Measurements from ENCODE around the gene TWIST1. TPM values are rescaled to one million over a fixed set of nuclear protein-coding genes. Genes with fewer than 3 reads are reported as not detected.

Gene TWIST1
- total RNA-seq, 2 experiments from 2014 or later, result not detected

DNA sequence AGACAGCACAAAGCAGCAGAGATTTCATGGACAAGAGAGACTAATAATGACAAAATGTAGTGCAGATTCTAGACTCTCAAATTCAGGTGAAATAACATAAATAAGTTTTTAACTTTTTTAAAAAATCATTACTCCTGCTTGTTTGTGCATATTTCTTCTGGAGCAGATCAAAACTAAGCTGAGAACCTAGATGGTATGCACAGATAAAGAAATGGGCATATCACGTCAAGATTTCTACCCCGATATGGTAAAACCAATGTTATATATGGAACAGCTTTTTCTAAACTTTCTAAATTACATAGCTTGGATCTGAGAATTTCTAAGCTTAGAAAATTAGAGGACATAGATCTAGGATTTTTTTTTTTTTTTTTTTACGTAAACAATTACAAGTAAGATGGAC lies 18.2 kb downstream of the TWIST1 start:
- Histone ChIP-seq H3K9me3 (ENCODE audit: control insufficient read depth in 1 of 2, insufficient read depth in 1 of 2, low read length in 2 of 2) (peaks cover 0 to 4% of the 10 kb centered on the region in 2 experiments), H3K27me3 (ENCODE audit: control insufficient read depth in 1 of 2, insufficient read depth in 2 of 2, low read length in 2 of 2) (peaks cover 4 to 7% of the 10 kb centered on the region in 2 experiments), H3K4me1 (ENCODE audit: insufficient read depth, low read length) (no peaks in the 10 kb centered on the region), H3K27ac (ENCODE audit: low read depth in 1 of 2, low read length in 2 of 2) (no peak overlapping the region), H3K36me3 (ENCODE audit: insufficient read depth, low read length) (no peaks in the 10 kb centered on the region), H3K4me3 (ENCODE audit: low read length) (no peak overlapping the region)
- ChIA-PET POLR2A (no interaction called here), CTCF (no interaction called here)
- Mint-ChIP-seq H3K27me3 (peaks cover 34% of the 10 kb centered on the region), H3K27ac (no peak overlapping the region), H3K4me1 (ENCODE audit: low read depth) (no peaks in the 10 kb centered on the region), H3K4me3 (no peak overlapping the region), H3K36me3 (ENCODE audit: low read depth) (no peaks in the 10 kb centered on the region), H3K9me3 (no peaks in the 10 kb centered on the region)
- DNase-seq (no peak), ATAC-seq (ENCODE audit: poor library complexity) (no peak)
- TF ChIP-seq, protein P1, sequence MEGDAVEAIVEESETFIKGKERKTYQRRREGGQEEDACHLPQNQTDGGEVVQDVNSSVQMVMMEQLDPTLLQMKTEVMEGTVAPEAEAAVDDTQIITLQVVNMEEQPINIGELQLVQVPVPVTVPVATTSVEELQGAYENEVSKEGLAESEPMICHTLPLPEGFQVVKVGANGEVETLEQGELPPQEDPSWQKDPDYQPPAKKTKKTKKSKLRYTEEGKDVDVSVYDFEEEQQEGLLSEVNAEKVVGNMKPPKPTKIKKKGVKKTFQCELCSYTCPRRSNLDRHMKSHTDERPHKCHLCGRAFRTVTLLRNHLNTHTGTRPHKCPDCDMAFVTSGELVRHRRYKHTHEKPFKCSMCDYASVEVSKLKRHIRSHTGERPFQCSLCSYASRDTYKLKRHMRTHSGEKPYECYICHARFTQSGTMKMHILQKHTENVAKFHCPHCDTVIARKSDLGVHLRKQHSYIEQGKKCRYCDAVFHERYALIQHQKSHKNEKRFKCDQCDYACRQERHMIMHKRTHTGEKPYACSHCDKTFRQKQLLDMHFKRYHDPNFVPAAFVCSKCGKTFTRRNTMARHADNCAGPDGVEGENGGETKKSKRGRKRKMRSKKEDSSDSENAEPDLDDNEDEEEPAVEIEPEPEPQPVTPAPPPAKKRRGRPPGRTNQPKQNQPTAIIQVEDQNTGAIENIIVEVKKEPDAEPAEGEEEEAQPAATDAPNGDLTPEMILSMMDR (IDR thresholded peaks at IDR 0.05), result no peak
- intact Hi-C loops (cut with DNase I, micrococcal nuclease), result no loop called here

DNA sequence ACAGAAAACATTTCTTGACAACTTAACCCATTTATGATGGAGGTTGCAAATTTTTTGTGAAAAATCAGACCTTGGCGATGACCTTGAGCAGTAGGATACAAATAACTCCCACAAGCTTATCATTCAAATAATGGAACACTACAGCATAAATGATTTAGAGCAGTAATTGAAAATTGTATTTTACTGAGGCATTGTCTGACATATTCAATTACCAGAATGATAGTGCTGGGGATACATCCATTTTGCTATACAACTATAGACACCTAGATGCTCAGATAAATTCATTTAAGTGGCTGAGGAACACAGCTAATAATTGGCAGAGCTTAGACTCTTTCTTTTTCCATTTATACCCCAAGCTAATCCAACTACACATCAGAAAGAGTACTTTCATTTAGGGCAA lies 18.9 kb downstream of the TWIST1 start:
- CTCF ChIA-PET, result interaction anchor here (0.8 kb wide), 1 partner anchor 15 kb away, joined by 3 read pairs; no protein-coding TSS in a partner anchor
- POLR2A ChIA-PET, result no interaction called here
- ATAC-seq (ENCODE audit: poor library complexity) (no peak), DNase-seq (no peak)
- Histone ChIP-seq H3K27me3 (ENCODE audit: control insufficient read depth in 1 of 2, insufficient read depth in 2 of 2, low read length in 2 of 2) (peaks cover 3 to 7% of the 10 kb centered on the region in 2 experiments), H3K9me3 (ENCODE audit: control insufficient read depth in 1 of 2, insufficient read depth in 1 of 2, low read length in 2 of 2) (peaks cover 0 to 4% of the 10 kb centered on the region in 2 experiments), H3K36me3 (ENCODE audit: insufficient read depth, low read length) (no peaks in the 10 kb centered on the region), H3K4me3 (ENCODE audit: low read length) (no peak overlapping the region), H3K4me1 (ENCODE audit: insufficient read depth, low read length) (no peaks in the 10 kb centered on the region), H3K27ac (ENCODE audit: low read depth in 1 of 2, low read length in 2 of 2) (no peak overlapping the region)
- TF ChIP-seq, protein P1 (IDR thresholded peaks at IDR 0.05), result no peak
- Mint-ChIP-seq H3K9me3 (no peaks in the 10 kb centered on the region), H3K27me3 (peaks cover 28% of the 10 kb centered on the region), H3K27ac (no peak overlapping the region), H3K4me1 (ENCODE audit: low read depth) (no peaks in the 10 kb centered on the region), H3K36me3 (ENCODE audit: low read depth) (no peaks in the 10 kb centered on the region), H3K4me3 (no peak overlapping the region)
- intact Hi-C loops (cut with DNase I, micrococcal nuclease), result no loop called here

DNA sequence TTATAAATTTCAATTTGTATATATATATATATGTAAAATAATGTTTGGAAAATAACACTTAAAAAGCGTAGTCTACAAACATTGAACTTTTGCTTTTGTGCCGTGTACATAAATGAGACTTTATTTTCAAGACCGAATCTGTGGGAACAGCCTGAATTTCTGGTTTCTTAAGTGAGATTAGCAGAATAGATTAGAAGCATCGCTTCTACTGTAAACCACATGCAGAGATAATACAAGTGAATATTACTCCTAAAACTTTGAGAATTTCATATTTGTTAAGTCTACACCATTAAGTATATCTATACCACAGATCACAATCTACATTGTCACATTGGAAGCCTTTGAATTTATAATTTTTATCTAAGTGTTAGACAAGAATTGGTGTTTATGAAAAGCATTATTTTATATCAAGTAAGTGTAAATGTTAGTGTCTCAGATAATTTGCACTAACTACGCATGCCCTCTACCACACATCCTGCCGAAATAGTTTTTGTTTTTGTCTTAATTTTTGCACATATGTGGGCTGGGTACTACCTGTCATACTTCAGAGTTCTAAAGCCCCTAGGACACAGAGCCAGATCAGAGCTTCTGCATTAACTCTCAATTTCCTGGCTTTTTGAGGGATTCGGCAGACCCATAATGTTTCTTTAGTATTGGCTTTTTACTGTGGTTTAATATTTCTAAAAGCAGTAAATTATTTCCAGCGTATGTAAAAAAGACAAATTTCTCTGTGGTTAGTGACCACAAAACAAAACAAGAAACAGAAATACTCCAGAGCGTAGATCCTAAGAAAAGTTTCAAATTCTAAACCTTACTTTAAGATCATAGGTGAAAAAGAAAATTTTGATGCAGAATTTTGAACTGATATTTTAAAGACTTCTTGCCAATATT lies 20.0 kb downstream of the TWIST1 start:
- Mint-ChIP-seq H3K36me3 (ENCODE audit: low read depth) (no peaks in the 10 kb centered on the region), H3K27me3 (peaks cover 17% of the 10 kb centered on the region), H3K9me3 (no peaks in the 10 kb centered on the region), H3K4me3 (no peak overlapping the region), H3K27ac (no peak overlapping the region), H3K4me1 (ENCODE audit: low read depth) (no peaks in the 10 kb centered on the region)
- intact Hi-C loops (cut with DNase I, micrococcal nuclease), result no loop called here
- ChIA-PET POLR2A (no interaction called here), CTCF (no interaction called here)
- DNase-seq, result no peak
- no peak for ATAC-seq (ENCODE audit: poor library complexity)
- Histone ChIP-seq H3K27ac (ENCODE audit: low read depth in 1 of 2, low read length in 2 of 2) (no peak overlapping the region), H3K9me3 (ENCODE audit: control insufficient read depth in 1 of 2, insufficient read depth in 1 of 2, low read length in 2 of 2) (peaks cover 0 to 4% of the 10 kb centered on the region in 2 experiments), H3K4me1 (ENCODE audit: insufficient read depth, low read length) (no peaks in the 10 kb centered on the region), H3K27me3 (ENCODE audit: control insufficient read depth in 1 of 2, insufficient read depth in 2 of 2, low read length in 2 of 2) (peaks cover 0 to 7% of the 10 kb centered on the region in 2 experiments), H3K36me3 (ENCODE audit: insufficient read depth, low read length) (no peaks in the 10 kb centered on the region), H3K4me3 (ENCODE audit: low read length) (no peak overlapping the region)
- TF ChIP-seq, protein P1 (IDR thresholded peaks at IDR 0.05), result no peak
